Measurements from ENCODE around the gene TOMM70. TPM values are rescaled to one million over a fixed set of nuclear protein-coding genes. Genes with fewer than 3 reads are reported as not detected.

TOMM70 gene
- total and polyA plus RNA-seq, 3 experiments from 2014 or later = 21.7 to 64.5 (median 63.5) TPM

Other genes starting within 250 kb of the TOMM70 start
- 10 to 100 TPM; 21.0 to 23.1 TPM for gene TBC1D23, start 140.1 kb downstream of the TOMM70 start, total RNA-seq
- 21.9 TPM for gene TBC1D23, start 140.1 kb downstream of the TOMM70 start, polyA plus RNA-seq
- gene NIT2, start 66.3 kb downstream of the TOMM70 start, total RNA-seq = 10 to 100 TPM; 81.9 to 83.0 TPM
- 44.1 TPM for gene NIT2, start 66.3 kb downstream of the TOMM70 start, polyA plus RNA-seq
- gene LNP1, start 450 bp upstream of the TOMM70 start, total RNA-seq = 1 to 10 TPM; 1.5 to 1.6 TPM
- gene LNP1, start 450 bp upstream of the TOMM70 start, polyA plus RNA-seq = 0.71 TPM
- under 1 TPM; 0.44 to 0.50 TPM for gene TMEM45A, start 91.5 kb upstream of the TOMM70 start, total RNA-seq
- gene TMEM45A, start 91.5 kb upstream of the TOMM70 start, polyA plus RNA-seq = not detected
- not detected for gene ADGRG7, start 208.5 kb upstream of the TOMM70 start, total RNA-seq
- not detected for gene ADGRG7, start 208.5 kb upstream of the TOMM70 start, polyA plus RNA-seq